Measurements from ENCODE around the gene GJB1. TPM values are rescaled to one million over a fixed set of nuclear protein-coding genes. Genes with fewer than 3 reads are reported as not detected.

GJB1 gene
- total and polyA plus RNA-seq, 9 of the 15 experiments (the other 6 are each of a cell fraction or from before 2014, with no cell fraction given), result 0.11 TPM; not detected in 8

GRCh38 chrX:71251466-71251973 lies 28.5 kb downstream of the GJB1 start:
- CTCF ChIA-PET (ENCODE audit: low intra/inter-chr PET ratio), result no interaction called here
- H3K79me2 ChIP-seq (ENCODE audit: control insufficient read depth, insufficient read depth, low read length), result peaks cover 23% of the 10 kb centered on the region
- ATAC-seq (no peak), DNase-seq (ENCODE audit: extremely low read depth in 1 of 4, low spot score in 3 of 4) (no peak), FAIRE-seq (no peak)
- POLR2A ChIA-PET, result interaction anchor here (0.6 to 0.8 kb wide), 2 partner anchors 44 to 104 kb away, joined by 3 read pairs; no protein-coding TSS in a partner anchor
- H3K36me3 ChIP-seq (ENCODE audit: control insufficient read depth, insufficient read depth, low read length), result peaks cover 42% of the 10 kb centered on the region; the same call in 2 of the 3 replicates
- peaks cover 24 to 30% of the 10 kb centered on the region in 2 experiments; a peak in 4 of 5 replicates for H3K4me1 ChIP-seq (replicated peaks in 1 of 2; ENCODE audit: control insufficient read depth in 2 of 2, insufficient read depth in 2 of 2, low read length in 2 of 2)
- H3K4me3 ChIP-seq, result no peak overlapping the region; the same call in 1 of the 2 replicates
- H4K20me1 ChIP-seq (replicated peaks; ENCODE audit: control insufficient read depth, insufficient read depth, low read length), result no peaks in the 10 kb centered on the region
- peak overlapping the region; percentile 91; the same call in 1 of the 2 replicates for H3K4me2 ChIP-seq (ENCODE audit: insufficient read depth, low read length)
- no peak overlapping the region for H2AFZ ChIP-seq (ENCODE audit: low read depth, low read length)
- no peak overlapping the region; the same call in 2 of the 3 replicates for H3K27ac ChIP-seq (ENCODE audit: extremely low read depth, low read depth, low read length)
- intact Hi-C loops (cut with micrococcal nuclease) (no loop called here), in situ Hi-C loops (cut with MboI) (no loop called here)
- TF ChIP-seq ZNF217 (CRISPR knock-in tag; IDR thresholded peaks at IDR 0.05), result no peak
- TF ChIP-seq, protein P1, sequence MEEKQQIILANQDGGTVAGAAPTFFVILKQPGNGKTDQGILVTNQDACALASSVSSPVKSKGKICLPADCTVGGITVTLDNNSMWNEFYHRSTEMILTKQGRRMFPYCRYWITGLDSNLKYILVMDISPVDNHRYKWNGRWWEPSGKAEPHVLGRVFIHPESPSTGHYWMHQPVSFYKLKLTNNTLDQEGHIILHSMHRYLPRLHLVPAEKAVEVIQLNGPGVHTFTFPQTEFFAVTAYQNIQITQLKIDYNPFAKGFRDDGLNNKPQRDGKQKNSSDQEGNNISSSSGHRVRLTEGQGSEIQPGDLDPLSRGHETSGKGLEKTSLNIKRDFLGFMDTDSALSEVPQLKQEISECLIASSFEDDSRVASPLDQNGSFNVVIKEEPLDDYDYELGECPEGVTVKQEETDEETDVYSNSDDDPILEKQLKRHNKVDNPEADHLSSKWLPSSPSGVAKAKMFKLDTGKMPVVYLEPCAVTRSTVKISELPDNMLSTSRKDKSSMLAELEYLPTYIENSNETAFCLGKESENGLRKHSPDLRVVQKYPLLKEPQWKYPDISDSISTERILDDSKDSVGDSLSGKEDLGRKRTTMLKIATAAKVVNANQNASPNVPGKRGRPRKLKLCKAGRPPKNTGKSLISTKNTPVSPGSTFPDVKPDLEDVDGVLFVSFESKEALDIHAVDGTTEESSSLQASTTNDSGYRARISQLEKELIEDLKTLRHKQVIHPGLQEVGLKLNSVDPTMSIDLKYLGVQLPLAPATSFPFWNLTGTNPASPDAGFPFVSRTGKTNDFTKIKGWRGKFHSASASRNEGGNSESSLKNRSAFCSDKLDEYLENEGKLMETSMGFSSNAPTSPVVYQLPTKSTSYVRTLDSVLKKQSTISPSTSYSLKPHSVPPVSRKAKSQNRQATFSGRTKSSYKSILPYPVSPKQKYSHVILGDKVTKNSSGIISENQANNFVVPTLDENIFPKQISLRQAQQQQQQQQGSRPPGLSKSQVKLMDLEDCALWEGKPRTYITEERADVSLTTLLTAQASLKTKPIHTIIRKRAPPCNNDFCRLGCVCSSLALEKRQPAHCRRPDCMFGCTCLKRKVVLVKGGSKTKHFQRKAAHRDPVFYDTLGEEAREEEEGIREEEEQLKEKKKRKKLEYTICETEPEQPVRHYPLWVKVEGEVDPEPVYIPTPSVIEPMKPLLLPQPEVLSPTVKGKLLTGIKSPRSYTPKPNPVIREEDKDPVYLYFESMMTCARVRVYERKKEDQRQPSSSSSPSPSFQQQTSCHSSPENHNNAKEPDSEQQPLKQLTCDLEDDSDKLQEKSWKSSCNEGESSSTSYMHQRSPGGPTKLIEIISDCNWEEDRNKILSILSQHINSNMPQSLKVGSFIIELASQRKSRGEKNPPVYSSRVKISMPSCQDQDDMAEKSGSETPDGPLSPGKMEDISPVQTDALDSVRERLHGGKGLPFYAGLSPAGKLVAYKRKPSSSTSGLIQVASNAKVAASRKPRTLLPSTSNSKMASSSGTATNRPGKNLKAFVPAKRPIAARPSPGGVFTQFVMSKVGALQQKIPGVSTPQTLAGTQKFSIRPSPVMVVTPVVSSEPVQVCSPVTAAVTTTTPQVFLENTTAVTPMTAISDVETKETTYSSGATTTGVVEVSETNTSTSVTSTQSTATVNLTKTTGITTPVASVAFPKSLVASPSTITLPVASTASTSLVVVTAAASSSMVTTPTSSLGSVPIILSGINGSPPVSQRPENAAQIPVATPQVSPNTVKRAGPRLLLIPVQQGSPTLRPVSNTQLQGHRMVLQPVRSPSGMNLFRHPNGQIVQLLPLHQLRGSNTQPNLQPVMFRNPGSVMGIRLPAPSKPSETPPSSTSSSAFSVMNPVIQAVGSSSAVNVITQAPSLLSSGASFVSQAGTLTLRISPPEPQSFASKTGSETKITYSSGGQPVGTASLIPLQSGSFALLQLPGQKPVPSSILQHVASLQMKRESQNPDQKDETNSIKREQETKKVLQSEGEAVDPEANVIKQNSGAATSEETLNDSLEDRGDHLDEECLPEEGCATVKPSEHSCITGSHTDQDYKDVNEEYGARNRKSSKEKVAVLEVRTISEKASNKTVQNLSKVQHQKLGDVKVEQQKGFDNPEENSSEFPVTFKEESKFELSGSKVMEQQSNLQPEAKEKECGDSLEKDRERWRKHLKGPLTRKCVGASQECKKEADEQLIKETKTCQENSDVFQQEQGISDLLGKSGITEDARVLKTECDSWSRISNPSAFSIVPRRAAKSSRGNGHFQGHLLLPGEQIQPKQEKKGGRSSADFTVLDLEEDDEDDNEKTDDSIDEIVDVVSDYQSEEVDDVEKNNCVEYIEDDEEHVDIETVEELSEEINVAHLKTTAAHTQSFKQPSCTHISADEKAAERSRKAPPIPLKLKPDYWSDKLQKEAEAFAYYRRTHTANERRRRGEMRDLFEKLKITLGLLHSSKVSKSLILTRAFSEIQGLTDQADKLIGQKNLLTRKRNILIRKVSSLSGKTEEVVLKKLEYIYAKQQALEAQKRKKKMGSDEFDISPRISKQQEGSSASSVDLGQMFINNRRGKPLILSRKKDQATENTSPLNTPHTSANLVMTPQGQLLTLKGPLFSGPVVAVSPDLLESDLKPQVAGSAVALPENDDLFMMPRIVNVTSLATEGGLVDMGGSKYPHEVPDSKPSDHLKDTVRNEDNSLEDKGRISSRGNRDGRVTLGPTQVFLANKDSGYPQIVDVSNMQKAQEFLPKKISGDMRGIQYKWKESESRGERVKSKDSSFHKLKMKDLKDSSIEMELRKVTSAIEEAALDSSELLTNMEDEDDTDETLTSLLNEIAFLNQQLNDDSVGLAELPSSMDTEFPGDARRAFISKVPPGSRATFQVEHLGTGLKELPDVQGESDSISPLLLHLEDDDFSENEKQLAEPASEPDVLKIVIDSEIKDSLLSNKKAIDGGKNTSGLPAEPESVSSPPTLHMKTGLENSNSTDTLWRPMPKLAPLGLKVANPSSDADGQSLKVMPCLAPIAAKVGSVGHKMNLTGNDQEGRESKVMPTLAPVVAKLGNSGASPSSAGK (IDR thresholded peaks at IDR 0.05), result no peak
- no peak for TF ChIP-seq FOXA1 (IDR thresholded peaks at IDR 0.05; ENCODE audit: borderline replicate concordance)
- TF ChIP-seq FOXP1 (CRISPR knock-in tag; IDR thresholded peaks at IDR 0.05), result no peak
- TF ChIP-seq HMG20A (CRISPR knock-in tag; conservative IDR thresholded peaks at IDR 0.05), result no peak
- no peak for TF ChIP-seq NFXL1 (CRISPR knock-in tag; IDR thresholded peaks at IDR 0.05)
- no peak for TF ChIP-seq NFRKB (IDR thresholded peaks at IDR 0.05; ENCODE audit: low read depth)
- BruUV-seq (replicated peaks), result no TSS peak
- no peaks in the 10 kb centered on the region for H3K9me3 ChIP-seq (replicated peaks; ENCODE audit: control insufficient read depth, insufficient read depth, low read depth, low read length)
- WGBS (ENCODE audit: insufficient coverage, low coverage, missing lambda C conversion rate), result 50% methylated on average over 6 of the region's 8 CpGs
- H3K27me3 ChIP-seq (ENCODE audit: control insufficient read depth in 2 of 2, insufficient read depth in 2 of 2, low read length in 2 of 2), result no peaks in the 10 kb centered on the region
- H3K9me1 ChIP-seq (ENCODE audit: control insufficient read depth, insufficient read depth, low read length), result no peaks in the 10 kb centered on the region
- H3K9ac ChIP-seq (ENCODE audit: insufficient read depth in 1 of 2, low read depth in 2 of 2, low read length in 2 of 2), result no peak overlapping the region; a peak in 1 of 4 replicates

All from K562 (cell line).